HFFc6 (cell line): ENCODE data around the gene KIDINS220. TPM values are rescaled to one million over a fixed set of nuclear protein-coding genes. Genes with fewer than 3 reads are reported as not detected.

Source experiments
- DNase-seq: peaks from one replicate; pipeline ENCODE4 v3.0.0-alpha.2; 2018
- H3K27ac Mint-ChIP-seq: 2 replicates; pipeline ENCODE4 v1.8.0; 2020; ENCODE audit warnings: mild to moderate bottlenecking, mixed read lengths
- H3K27me3 Mint-ChIP-seq: 2 replicates; pipeline ENCODE4 v1.8.0; 2021; ENCODE audit warnings: mild to moderate bottlenecking, moderate library complexity, mixed read lengths; ENCODE audit not compliant: insufficient read depth
- H3K36me3 Mint-ChIP-seq: 2 replicates; pipeline ENCODE4 v1.8.0; 2021; ENCODE audit warnings: low read depth, mixed read lengths
- H3K4me1 Mint-ChIP-seq: 2 replicates; pipeline ENCODE4 v1.8.0; 2020; ENCODE audit warnings: low read depth, mixed read lengths
- H3K4me3 Mint-ChIP-seq: 2 replicates; pipeline ENCODE4 v1.8.0; 2020; ENCODE audit warnings: mild to moderate bottlenecking, moderate library complexity, mixed read lengths
- H3K9me3 Mint-ChIP-seq: 2 replicates; pipeline ENCODE4 v1.8.0; 2020; ENCODE audit warnings: mild to moderate bottlenecking, mixed read lengths
- total RNA-seq, 6 experiments: library from RNA; stranded (reverse); fragmentation: NEBNext Ultra II Directional; extraction: Animal tissue kit (Norgen Biotek cat#: 25700); gene quantifications; 2 replicates in 1 of 6; 3 replicates in 5 of 6; pipeline ENCODE4 v1.2.3, GENCODE V29; 2021
- TF ChIP-seq, protein P1 (sequence below): fragments of 200-600 bp; sonication (generic); IDR thresholded peaks from 2 replicates; pipeline ENCODE4 v1.5.0; 2021; ENCODE audit warnings: antibody characterized with exemption, mild to moderate bottlenecking

The KIDINS220 gene
- total RNA-seq, 6 experiments from 2014 or later = 34.5 to 42.2 (median 38.2) TPM

DNA sequence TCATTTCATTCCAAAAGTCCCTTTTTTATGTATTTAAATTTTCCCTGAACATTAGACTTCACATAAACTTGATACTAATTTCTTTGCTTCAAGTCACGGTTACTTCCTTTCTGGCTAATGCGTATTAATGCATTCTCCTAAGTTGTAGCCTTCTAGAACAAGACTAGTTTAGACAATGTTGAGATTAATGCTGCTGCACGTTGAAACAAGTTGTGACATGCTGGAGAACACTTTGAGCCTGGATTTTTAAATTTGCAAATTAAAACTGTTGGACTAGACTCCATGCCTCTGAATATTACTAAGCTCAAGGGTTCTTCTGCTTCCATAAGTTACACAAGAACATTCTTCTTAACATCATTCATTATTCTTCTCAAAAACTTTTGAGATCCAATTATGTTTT is 126.5 kb downstream of the KIDINS220 start:
- Mint-ChIP-seq H3K36me3 (no peaks in the 10 kb centered on the region), H3K9me3 (no peaks in the 10 kb centered on the region; the same call in 1 of the 2 replicates), H3K27ac (no peak overlapping the region), H3K4me3 (no peak overlapping the region), H3K27me3 (peaks cover 11% of the 10 kb centered on the region), H3K4me1 (no peaks in the 10 kb centered on the region)
- TF ChIP-seq, protein P1, sequence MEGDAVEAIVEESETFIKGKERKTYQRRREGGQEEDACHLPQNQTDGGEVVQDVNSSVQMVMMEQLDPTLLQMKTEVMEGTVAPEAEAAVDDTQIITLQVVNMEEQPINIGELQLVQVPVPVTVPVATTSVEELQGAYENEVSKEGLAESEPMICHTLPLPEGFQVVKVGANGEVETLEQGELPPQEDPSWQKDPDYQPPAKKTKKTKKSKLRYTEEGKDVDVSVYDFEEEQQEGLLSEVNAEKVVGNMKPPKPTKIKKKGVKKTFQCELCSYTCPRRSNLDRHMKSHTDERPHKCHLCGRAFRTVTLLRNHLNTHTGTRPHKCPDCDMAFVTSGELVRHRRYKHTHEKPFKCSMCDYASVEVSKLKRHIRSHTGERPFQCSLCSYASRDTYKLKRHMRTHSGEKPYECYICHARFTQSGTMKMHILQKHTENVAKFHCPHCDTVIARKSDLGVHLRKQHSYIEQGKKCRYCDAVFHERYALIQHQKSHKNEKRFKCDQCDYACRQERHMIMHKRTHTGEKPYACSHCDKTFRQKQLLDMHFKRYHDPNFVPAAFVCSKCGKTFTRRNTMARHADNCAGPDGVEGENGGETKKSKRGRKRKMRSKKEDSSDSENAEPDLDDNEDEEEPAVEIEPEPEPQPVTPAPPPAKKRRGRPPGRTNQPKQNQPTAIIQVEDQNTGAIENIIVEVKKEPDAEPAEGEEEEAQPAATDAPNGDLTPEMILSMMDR = no peak
- DNase-seq = no peak

DNA sequence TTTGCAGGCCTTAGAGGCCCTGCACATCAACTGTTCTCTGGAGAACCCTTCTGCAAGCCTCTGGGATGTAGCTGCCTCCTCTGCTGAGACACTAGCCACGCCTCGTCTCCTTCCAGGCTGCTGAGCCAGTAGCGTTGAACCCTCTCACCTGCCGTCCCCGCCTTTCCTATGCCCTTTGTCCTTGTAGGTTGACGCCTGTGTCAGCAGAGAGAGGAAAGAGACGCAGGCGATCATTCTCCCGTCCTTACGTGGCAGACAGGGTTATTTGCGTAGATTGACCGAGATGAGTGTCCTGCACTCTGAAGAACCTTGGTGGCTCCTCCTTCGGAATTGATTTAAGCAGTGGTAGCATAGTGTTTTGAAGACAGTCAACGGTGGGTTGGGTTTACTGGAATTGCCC is 127.8 kb downstream of the KIDINS220 start:
- Mint-ChIP-seq H3K4me3 (no peak overlapping the region), H3K9me3 (no peaks in the 10 kb centered on the region), H3K27me3 (peaks cover 11% of the 10 kb centered on the region), H3K4me1 (no peaks in the 10 kb centered on the region), H3K27ac (no peak overlapping the region), H3K36me3 (no peaks in the 10 kb centered on the region)
- no peak for DNase-seq
- TF ChIP-seq, protein P1 = no peak

DNA sequence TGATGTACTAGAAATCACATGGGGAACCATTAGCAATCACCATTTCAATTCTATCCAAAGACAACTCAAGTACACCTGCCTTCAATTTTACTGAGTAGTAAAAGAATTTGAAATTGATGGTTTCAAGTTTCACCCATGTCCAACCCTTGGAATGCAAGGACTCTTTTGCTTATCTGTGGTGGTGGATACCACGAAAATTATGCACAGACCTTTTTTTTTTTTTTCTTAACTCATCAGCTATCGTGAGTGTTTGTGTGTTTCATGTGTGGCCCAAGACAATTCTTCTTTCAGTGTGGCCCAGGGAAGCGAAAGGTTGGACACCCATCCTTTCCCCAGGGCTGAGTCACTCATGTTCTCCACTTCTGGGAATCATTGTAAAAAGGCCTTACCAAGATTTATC is 132.5 kb downstream of the KIDINS220 start:
- Mint-ChIP-seq H3K36me3 (no peaks in the 10 kb centered on the region), H3K9me3 (no peaks in the 10 kb centered on the region), H3K27ac (no peak overlapping the region), H3K4me1 (no peaks in the 10 kb centered on the region), H3K27me3 (peaks cover 15% of the 10 kb centered on the region), H3K4me3 (no peak overlapping the region)
- TF ChIP-seq, protein P1 = no peak
- DNase-seq = no peak

DNA sequence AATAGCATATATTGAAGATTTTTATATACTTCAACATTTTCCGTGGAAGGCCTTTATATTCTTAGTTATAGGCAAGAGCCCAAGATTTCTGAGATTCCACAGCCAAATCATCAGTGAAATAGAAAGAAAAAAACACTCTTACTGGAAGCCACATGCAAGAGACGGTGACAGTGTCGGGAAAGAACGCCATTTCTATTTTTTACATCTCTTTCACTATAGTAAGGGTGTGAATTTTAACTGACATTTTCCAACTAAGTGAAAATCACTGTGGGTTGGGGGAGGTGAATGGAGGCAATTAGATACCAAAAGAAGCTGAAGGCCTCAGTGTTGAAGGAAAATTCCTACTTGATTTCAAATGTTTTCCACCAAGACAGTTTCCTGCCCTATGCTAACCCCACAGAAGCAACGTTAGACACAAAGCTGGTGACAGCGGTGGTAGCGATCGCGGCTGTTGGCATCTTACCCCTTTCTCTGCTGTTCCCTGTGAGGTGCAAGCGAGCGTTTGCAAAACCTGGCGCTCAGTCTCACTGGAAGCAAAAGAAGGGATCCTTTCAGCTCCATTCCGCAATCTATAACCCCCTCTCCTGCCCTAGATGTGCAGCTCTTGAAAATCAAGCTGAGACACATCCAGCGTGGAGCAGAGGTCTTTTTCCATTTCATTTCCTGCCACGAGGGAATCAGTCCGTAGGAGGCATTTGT is 135.6 kb downstream of the KIDINS220 start:
- TF ChIP-seq, protein P1 = no peak
- no peak for DNase-seq
- Mint-ChIP-seq H3K27me3 (peaks cover 10% of the 10 kb centered on the region), H3K36me3 (no peaks in the 10 kb centered on the region), H3K4me3 (no peak overlapping the region), H3K4me1 (no peaks in the 10 kb centered on the region), H3K27ac (no peak overlapping the region), H3K9me3 (no peaks in the 10 kb centered on the region)

DNA sequence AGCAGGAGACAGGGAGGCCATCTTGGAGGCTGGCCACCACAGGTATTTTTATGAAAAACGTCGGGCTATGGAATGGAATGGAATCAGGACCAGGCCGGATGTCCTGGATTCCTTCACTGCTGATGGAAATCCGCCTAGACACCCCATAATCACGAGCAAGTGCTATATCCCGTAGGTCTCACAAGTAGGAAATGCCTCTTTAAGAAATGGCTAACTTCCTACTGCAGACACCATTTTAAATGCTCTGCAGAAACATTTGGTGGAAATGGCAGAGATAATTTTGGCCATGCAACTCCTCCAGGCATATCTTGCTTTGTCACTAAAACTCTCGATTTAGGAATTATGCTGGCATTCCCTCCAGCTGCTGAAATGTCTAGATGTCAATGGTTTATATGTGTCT is 137.6 kb downstream of the KIDINS220 start:
- Mint-ChIP-seq H3K27ac (no peak overlapping the region), H3K27me3 (peaks cover 13% of the 10 kb centered on the region), H3K36me3 (no peaks in the 10 kb centered on the region), H3K9me3 (no peaks in the 10 kb centered on the region), H3K4me1 (no peaks in the 10 kb centered on the region), H3K4me3 (no peak overlapping the region)
- no peak for DNase-seq
- TF ChIP-seq, protein P1 = no peak
